H9 (cell line): Measurements from ENCODE around the gene SYNGR1. TPM values are rescaled to one million over a fixed set of nuclear protein-coding genes. Genes with fewer than 3 reads are reported as not detected.

ENCODE experiments used
- DNase-seq: peaks from one replicate; pipeline ENCODE4 v3.0.0-alpha.2; 2017
- H2AFZ ChIP-seq: one replicate; pipeline ENCODE4 v1.6.1; 2013; ENCODE audit warnings: mild to moderate bottlenecking, low read length, control low read depth, moderate library complexity
- H2AK5ac ChIP-seq: 2 replicates; pipeline ENCODE4 v1.6.1; 2013; ENCODE audit warnings: low read length, control low read depth, mixed read lengths; ENCODE audit not compliant: insufficient read length
- H2BK120ac ChIP-seq: one replicate; pipeline ENCODE4 v1.6.1; 2013; ENCODE audit warnings: low read depth, mild to moderate bottlenecking, low read length, control low read depth, inconsistent platforms; ENCODE audit not compliant: poor library complexity, severe bottlenecking
- H2BK12ac ChIP-seq: 2 replicates; pipeline ENCODE4 v1.6.1; 2013; ENCODE audit warnings: low read length, control low read depth, mixed read lengths, low read depth; ENCODE audit not compliant: insufficient read length
- H2BK15ac ChIP-seq: 2 replicates; pipeline ENCODE4 v1.6.1; 2013; ENCODE audit warnings: low read depth, low read length, control low read depth
- H2BK20ac ChIP-seq: one replicate; pipeline ENCODE4 v1.6.1; 2013; ENCODE audit warnings: low read depth, mild to moderate bottlenecking, low read length, control low read depth, inconsistent platforms; ENCODE audit not compliant: poor library complexity, severe bottlenecking
- H2BK5ac ChIP-seq: 2 replicates; pipeline ENCODE4 v1.6.1; 2013; ENCODE audit warnings: low read length, control low read depth, mixed read lengths; ENCODE audit not compliant: insufficient read length
- H3K14ac ChIP-seq: 2 replicates; pipeline ENCODE4 v1.6.1; 2013; ENCODE audit warnings: low read length, control low read depth; ENCODE audit not compliant: insufficient read depth
- H3K18ac ChIP-seq: 2 replicates; pipeline ENCODE4 v1.6.1; 2013; ENCODE audit warnings: low read depth, mild to moderate bottlenecking, mixed read lengths, low read length, control low read depth; ENCODE audit not compliant: insufficient read length
- H3K23ac ChIP-seq: 2 replicates; pipeline ENCODE4 v1.6.1; 2013; ENCODE audit warnings: low read length, control low read depth, mixed read lengths, low read depth; ENCODE audit not compliant: insufficient read length
- H3K23me2 ChIP-seq: 2 replicates; pipeline ENCODE4 v1.6.1; 2013; ENCODE audit warnings: low read depth, mild to moderate bottlenecking, mixed read lengths, low read length, control low read depth; ENCODE audit not compliant: insufficient read length, poor library complexity, severe bottlenecking
- H3K27ac ChIP-seq: 2 replicates; pipeline ENCODE4 v1.5.1; 2013; ENCODE audit warnings: low read length, control low read depth, mixed read lengths, low read depth; ENCODE audit not compliant: insufficient read length
- H3K27me3 ChIP-seq: 2 replicates; pipeline ENCODE4 v1.6.1; 2013; ENCODE audit warnings: low read length, control low read depth, inconsistent platforms; ENCODE audit not compliant: insufficient read depth
- H3K4ac ChIP-seq: 2 replicates; pipeline ENCODE4 v1.6.1; 2013; ENCODE audit warnings: low read depth, mild to moderate bottlenecking, control low read depth, inconsistent platforms, low read length, moderate library complexity
- H3K4me1 ChIP-seq: 2 replicates; pipeline ENCODE4 v1.6.1; 2013; ENCODE audit warnings: low read length, control low read depth, inconsistent platforms; ENCODE audit not compliant: insufficient read depth
- H3K4me2 ChIP-seq: 2 replicates; pipeline ENCODE4 v1.6.1; 2013; ENCODE audit warnings: low read length, control low read depth, mixed read lengths; ENCODE audit not compliant: insufficient read length, insufficient read depth
- H3K56ac ChIP-seq: 2 replicates; pipeline ENCODE4 v1.6.1; 2013; ENCODE audit warnings: low read depth, mild to moderate bottlenecking, mixed read lengths, low read length, control low read depth; ENCODE audit not compliant: insufficient read length
- H3K79me1 ChIP-seq: 2 replicates; pipeline ENCODE4 v1.6.1; 2013; ENCODE audit warnings: low read depth, mild to moderate bottlenecking, moderate library complexity, low read length, control low read depth, inconsistent platforms; ENCODE audit not compliant: insufficient read depth, poor library complexity, severe bottlenecking
- H3K79me2 ChIP-seq: 2 replicates; pipeline ENCODE4 v1.6.1; 2013; ENCODE audit warnings: low read length, control low read depth, inconsistent platforms; ENCODE audit not compliant: insufficient read depth
- H3K9ac ChIP-seq: 2 replicates; pipeline ENCODE4 v1.6.1; 2013; ENCODE audit warnings: low read length, control low read depth, mixed read lengths; ENCODE audit not compliant: insufficient read length; ENCODE audit errors: extremely low read depth
- H3K9me3 ChIP-seq: one replicate; pipeline ENCODE4 v1.6.1; 2013; ENCODE audit warnings: low read depth, low read length, inconsistent platforms; ENCODE audit not compliant: control insufficient read depth
- H3T11ph ChIP-seq: one replicate; pipeline ENCODE4 v1.6.1; 2013; ENCODE audit warnings: mild to moderate bottlenecking, low read length, control low read depth, inconsistent platforms
- H4K20me1 ChIP-seq: one replicate; pipeline ENCODE4 v1.6.1; 2013; ENCODE audit not compliant: control insufficient read depth, insufficient read length, insufficient read depth
- H4K5ac ChIP-seq: 2 replicates; pipeline ENCODE4 v1.6.1; 2013; ENCODE audit warnings: low read depth, mild to moderate bottlenecking, mixed read lengths, low read length, control low read depth; ENCODE audit not compliant: insufficient read length
- H4K8ac ChIP-seq: replicated peaks from 2 replicates; pipeline ENCODE4 v1.6.1; 2013; ENCODE audit warnings: low read length, control low read depth, mixed read lengths, low read depth; ENCODE audit not compliant: insufficient read length
- H4K91ac ChIP-seq: 2 replicates; pipeline ENCODE4 v1.6.1; 2013; ENCODE audit warnings: low read depth, mild to moderate bottlenecking, moderate library complexity, mixed read lengths, low read length, control low read depth; ENCODE audit not compliant: insufficient read length
- H3K27ac Mint-ChIP-seq, 3 experiments: 2 replicates in 2 of 3; 3 replicates in 1 of 3; pipeline ENCODE4 v1.8.0; 2020 to 2021; ENCODE audit warnings: mixed read lengths in 3 of 3, mild to moderate bottlenecking in 1 of 3, moderate library complexity in 1 of 3
- H3K27me3 Mint-ChIP-seq: 2 replicates; pipeline ENCODE4 v1.8.0; 2021; ENCODE audit warnings: low read depth, mild to moderate bottlenecking, moderate library complexity, mixed read lengths
- H3K36me3 Mint-ChIP-seq, 3 experiments: 2 replicates in 2 of 3; 3 replicates in 1 of 3; pipeline ENCODE4 v1.8.0; 2020 to 2021; ENCODE audit warnings: low read depth in 3 of 3, mixed read lengths in 3 of 3; ENCODE audit not compliant: insufficient read depth in 1 of 3
- H3K4me1 Mint-ChIP-seq, 2 experiments: 2 replicates each; pipeline ENCODE4 v1.8.0; 2020; ENCODE audit warnings: mixed read lengths in 2 of 2
- H3K4me3 Mint-ChIP-seq, 2 experiments: 2 replicates in 1 of 2; 3 replicates in 1 of 2; pipeline ENCODE4 v1.8.0; 2020 to 2021; ENCODE audit warnings: mild to moderate bottlenecking in 2 of 2, mixed read lengths in 2 of 2, moderate library complexity in 1 of 2
- H3K9me3 Mint-ChIP-seq, 2 experiments: 2 replicates in 1 of 2; 3 replicates in 1 of 2; pipeline ENCODE4 v1.8.0; 2020; ENCODE audit warnings: mild to moderate bottlenecking in 2 of 2, mixed read lengths in 2 of 2, moderate library complexity in 1 of 2
- CTCF ChIP-seq: fragments of 200-600 bp; sonication (generic); conservative IDR thresholded peaks from 3 replicates; pipeline ENCODE4 v1.8.0; 2021; ENCODE audit warnings: antibody characterized with exemption, mild to moderate bottlenecking
- WGBS: extraction: QIAGEN DNeasy Blood & Tissue Kit; methylation state at CpG from one replicate; pipeline ENCODE4 v1.1.7; 2013; ENCODE audit warnings: missing lambda C conversion rate, low lambda C conversion rate, mixed read lengths; ENCODE audit not compliant: insufficient read length; ENCODE audit errors: extremely low coverage; 5-methylcytosine and 5-hydroxymethylcytosine counted together
- total RNA-seq: library from RNA; stranded (reverse); gene quantifications from 2 replicates; pipeline ENCODE4 v1.2.1, GENCODE V29; 2021

SYNGR1 gene
- total RNA-seq, 1 experiment from 2014 or later = 13.2 TPM

DNA sequence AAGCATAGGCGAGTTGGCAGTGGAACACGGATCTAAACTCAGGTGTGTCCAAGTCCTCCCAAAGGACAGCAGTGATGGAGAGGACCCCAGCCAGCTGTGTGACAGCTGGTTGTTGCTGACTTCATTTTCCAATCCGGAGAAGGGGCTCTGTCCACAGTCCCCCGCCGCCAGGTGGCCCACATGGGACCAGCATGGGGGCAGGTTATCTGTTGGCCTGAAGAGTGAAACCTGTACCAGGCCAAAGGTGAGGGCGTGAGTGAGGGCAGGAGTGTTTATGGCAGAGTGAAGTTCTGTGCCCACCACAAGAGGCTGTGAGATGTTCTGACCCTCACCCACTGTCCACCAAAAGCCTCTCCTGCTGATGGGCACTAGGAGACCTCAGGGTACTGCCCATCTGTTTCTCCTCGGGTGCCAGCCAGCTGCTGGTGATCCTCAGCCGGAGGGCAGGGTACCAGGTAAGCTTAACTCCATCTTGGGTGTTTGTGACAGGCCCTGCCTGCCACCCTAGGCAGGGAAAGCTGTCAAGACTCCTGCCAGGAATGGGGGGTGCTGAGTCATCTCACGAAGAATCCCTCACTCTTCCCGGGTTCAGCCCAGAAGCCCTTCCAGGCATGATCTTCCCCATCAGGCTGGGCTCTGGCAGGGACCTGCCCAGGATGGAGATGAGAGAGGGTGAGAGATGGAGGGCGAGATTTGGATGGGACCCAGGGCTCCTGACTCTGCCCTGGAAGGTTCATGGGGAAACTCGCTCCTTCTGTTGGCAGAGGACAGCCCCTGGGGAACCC, 34.2 kb downstream of the SYNGR1 start:
- H3K4me1 ChIP-seq = no peaks in the 10 kb centered on the region

More for the DNA sequence above, 34.2 kb downstream of the SYNGR1 start:
- H3K4me3 Mint-ChIP-seq = no peak overlapping the region
- H4K91ac ChIP-seq = no peak overlapping the region
- no peak overlapping the region for H2BK120ac ChIP-seq
- H4K5ac ChIP-seq = no peak overlapping the region
- H2BK20ac ChIP-seq = no peak overlapping the region
- H3K4me1 Mint-ChIP-seq = peaks cover 8 to 16% of the 10 kb centered on the region in 2 experiments
- no peak overlapping the region for H3K4ac ChIP-seq
- peaks cover 0 to 5% of the 10 kb centered on the region in 2 experiments; a peak in 3 of 5 replicates for H3K9me3 Mint-ChIP-seq
- no peak overlapping the region for H2BK5ac ChIP-seq
- H3K27me3 ChIP-seq = no peaks in the 10 kb centered on the region; the same call in 1 of the 2 replicates
- no peak overlapping the region for H2AK5ac ChIP-seq
- no peak overlapping the region for H2BK12ac ChIP-seq
- H3K56ac ChIP-seq = no peak overlapping the region
- no peak overlapping the region for H3K18ac ChIP-seq
- H3K4me2 ChIP-seq = no peak overlapping the region
- H3K27ac Mint-ChIP-seq = peak overlapping the region in 1 of 3 experiments; percentile 80; a peak in 1 of 7 replicates
- no peak overlapping the region for H2BK15ac ChIP-seq
- no peak overlapping the region for H4K8ac ChIP-seq
- H3K27ac ChIP-seq = no peak overlapping the region
- WGBS = no CpG with 5 or more reads among the region's 12 CpGs
- H3K9ac ChIP-seq = no peak overlapping the region
- no peak overlapping the region for H3T11ph ChIP-seq
- no peak overlapping the region for H2AFZ ChIP-seq
- H4K20me1 ChIP-seq = no peaks in the 10 kb centered on the region
- H3K79me2 ChIP-seq = no peaks in the 10 kb centered on the region
- peaks cover 4% of the 10 kb centered on the region for H3K23me2 ChIP-seq
- TF ChIP-seq CTCF = no peak
- H3K14ac ChIP-seq = no peak overlapping the region
- no peak overlapping the region for H3K23ac ChIP-seq
- H3K36me3 Mint-ChIP-seq = peaks cover 0 to 6% (median 0%) of the 10 kb centered on the region in 3 experiments; a peak in 2 of 7 replicates
- no peaks in the 10 kb centered on the region for H3K9me3 ChIP-seq
- DNase-seq = no peak
- H3K79me1 ChIP-seq = no peaks in the 10 kb centered on the region
- peaks cover 24% of the 10 kb centered on the region for H3K27me3 Mint-ChIP-seq
